Caco-2 (cell line): ENCODE data around the gene ARHGDIA. TPM values are rescaled to one million over a fixed set of nuclear protein-coding genes. Genes with fewer than 3 reads are reported as not detected.

Experiments used
- BruUV-seq: library from RNA; stranded (reverse); fragments of 400-500 nt; replicated peaks from 2 replicates; lab custom pipeline; 2021; lab: Mats Ljungman, UMichigan
- CTCF ChIA-PET: fragments of 300-600 bp; sonication (Branson Sonifier 250); formaldehyde crosslinking; loops from one replicate; lab custom pipeline; 2022; ENCODE audit warnings: antibody characterized with exemption; lab: Charles Lee
- POLR2A ChIA-PET: fragments of 300-600 bp; sonication (Branson Sonifier 250); formaldehyde crosslinking; loops from one replicate; lab custom pipeline; 2022; ENCODE audit warnings: antibody characterized with exemption; lab: Charles Lee
- DNase-seq, 2 experiments: peaks; one replicate each; pipeline versions ENCODE4 v3.0.0 to v3.0.0-alpha.2; 2020 to 2022
- H3K27me3 ChIP-seq: replicated peaks from 2 replicates; pipeline ENCODE4 v1.6.0; 2011; ENCODE audit warnings: low read length; ENCODE audit not compliant: control insufficient read depth, insufficient read depth
- H3K36me3 ChIP-seq: 2 replicates; pipeline ENCODE4 v1.5.1; 2011; ENCODE audit warnings: low read length; ENCODE audit not compliant: control insufficient read depth, insufficient read depth
- H3K4me1 ChIP-seq: fragments of 250-450 bp; sonication (Bioruptor Pico); 2 replicates; pipeline ENCODE4 v1.5.1; 2020; ENCODE audit warnings: mild to moderate bottlenecking
- H3K4me3 ChIP-seq: 2 replicates; pipeline ENCODE4 v1.5.1; 2011; ENCODE audit warnings: low read depth, mild to moderate bottlenecking, control low read depth, low read length
- H3K9me3 ChIP-seq: fragments of 250-450 bp; sonication (Bioruptor Pico); 2 replicates; pipeline ENCODE4 v1.5.1; 2020; ENCODE audit warnings: mild to moderate bottlenecking, moderate library complexity
- H3K27ac Mint-ChIP-seq: one replicate; pipeline ENCODE4 v1.8.0; 2022; ENCODE audit warnings: mixed read lengths; ENCODE audit not compliant: unreplicated experiment
- H3K27me3 Mint-ChIP-seq: one replicate; pipeline ENCODE4 v1.8.0; 2022; ENCODE audit warnings: mixed read lengths; ENCODE audit not compliant: insufficient read depth, unreplicated experiment
- H3K36me3 Mint-ChIP-seq: one replicate; pipeline ENCODE4 v1.8.0; 2022; ENCODE audit warnings: mild to moderate bottlenecking, mixed read lengths; ENCODE audit not compliant: insufficient read depth, unreplicated experiment
- H3K4me1 Mint-ChIP-seq: one replicate; pipeline ENCODE4 v1.8.0; 2022; ENCODE audit warnings: low read depth, mixed read lengths; ENCODE audit not compliant: unreplicated experiment
- H3K4me3 Mint-ChIP-seq: one replicate; pipeline ENCODE4 v1.8.0; 2022; ENCODE audit warnings: mild to moderate bottlenecking, moderate library complexity, mixed read lengths; ENCODE audit not compliant: unreplicated experiment
- H3K9me3 Mint-ChIP-seq: one replicate; pipeline ENCODE4 v1.8.0; 2022; ENCODE audit warnings: mixed read lengths; ENCODE audit not compliant: unreplicated experiment
- CTCF ChIP-seq, 2 experiments: fragments of 200-600 bp in 1 of 2; IDR thresholded peaks; 1 replicate in 1 of 2; 2 replicates in 1 of 2; pipeline versions ENCODE4 v1.5.1 to v1.8.0; 2011 to 2022; ENCODE audit warnings: antibody characterized with exemption in 1 of 2, control low read depth in 1 of 2, inconsistent platforms in 1 of 2, low read depth in 1 of 2, low read length in 1 of 2, mild to moderate bottlenecking in 1 of 2, moderate library complexity in 1 of 2; ENCODE audit not compliant: insufficient read depth in 1 of 2, severe bottlenecking in 1 of 2, unreplicated experiment in 1 of 2
- intact Hi-C: fragments of 100-400 bp; cut with micrococcal nuclease; formaldehyde crosslinking; loops from one replicate; pipeline ENCODE4 v1.10.0; 2022; ENCODE audit not compliant: unreplicated experiment
- total RNA-seq: library from RNA; stranded (reverse); gene quantifications from 2 replicates; pipeline ENCODE4 v1.2.3, GENCODE V29; 2022

The ARHGDIA gene
- total RNA-seq, 1 experiment from 2014 or later: 253 TPM

GRCh38 chr17:81910840-81911276 lies 39.7 kb upstream of the ARHGDIA start:
- H3K36me3 Mint-ChIP-seq: peaks cover 91% of the 10 kb centered on the region
- intact Hi-C loops: loop anchor here (1.0 to 2.0 kb wide), 2 partner anchors 16 to 20 kb away; partner anchors contain the start of genes ALYREF, ANAPC11 and MAFG
- Histone ChIP-seq H3K4me3 (peak overlapping the region; percentile 99), H3K27me3 (no peaks in the 10 kb centered on the region), H3K36me3 (peaks cover 24% of the 10 kb centered on the region), H3K9me3 (no peaks in the 10 kb centered on the region), H3K4me1 (peaks cover 15% of the 10 kb centered on the region)
- no peaks in the 10 kb centered on the region for H3K9me3 Mint-ChIP-seq
- no peak for TF ChIP-seq CTCF (IDR thresholded peaks at IDR 0.05; ENCODE audit: insufficient read depth in 1 of 2, low read depth in 1 of 2, low read length in 1 of 2, severe bottlenecking in 1 of 2, unreplicated experiment in 1 of 2)
- ChIA-PET POLR2A (interaction anchor here (0.6 to 1.0 kb wide), 5 partner anchors 14 to 127 kb away, joined by 3 to 7 read pairs (median 3); partner anchors contain the start of genes ANAPC11 and DCXR), CTCF (no interaction called here)
- no peaks in the 10 kb centered on the region for H3K27me3 Mint-ChIP-seq
- peaks cover 13% of the 10 kb centered on the region for H3K4me1 Mint-ChIP-seq
- H3K4me3 Mint-ChIP-seq: peak overlapping the region; percentile 89
- no peak for DNase-seq
- H3K27ac Mint-ChIP-seq: peak overlapping the region; percentile 94
- TSS peak; percentile 91 for BruUV-seq

GRCh38 chr17:81909966-81910839 lies 39.1 kb upstream of the ARHGDIA start:
- H3K27ac Mint-ChIP-seq: peak overlapping the region; percentile 94
- Histone ChIP-seq H3K9me3 (no peaks in the 10 kb centered on the region), H3K27me3 (no peaks in the 10 kb centered on the region), H3K4me3 (peak overlapping the region; percentile 99), H3K36me3 (peaks cover 22% of the 10 kb centered on the region), H3K4me1 (peaks cover 15% of the 10 kb centered on the region)
- peak overlapping the region; percentile 89 for H3K4me3 Mint-ChIP-seq
- CTCF ChIA-PET: interaction anchor here (1.1 kb wide), 1 partner anchor 18 kb away, joined by 3 read pairs; no protein-coding TSS in a partner anchor
- no peak for TF ChIP-seq CTCF (IDR thresholded peaks at IDR 0.05; ENCODE audit: insufficient read depth in 1 of 2, low read depth in 1 of 2, low read length in 1 of 2, severe bottlenecking in 1 of 2, unreplicated experiment in 1 of 2)
- intact Hi-C loops: loop anchor here (1.0 to 2.0 kb wide), 2 partner anchors 17 to 19 kb away; partner anchors contain the start of genes ALYREF, ANAPC11 and MAFG
- peak; percentile 87 to 93 for DNase-seq
- H3K27me3 Mint-ChIP-seq: no peaks in the 10 kb centered on the region
- TSS peak; percentile 41 for BruUV-seq
- H3K4me1 Mint-ChIP-seq: peaks cover 13% of the 10 kb centered on the region
- POLR2A ChIA-PET: interaction anchor here (0.6 kb wide), 1 partner anchor 55 kb away, joined by 3 read pairs; no protein-coding TSS in a partner anchor
- H3K9me3 Mint-ChIP-seq: no peaks in the 10 kb centered on the region
- H3K36me3 Mint-ChIP-seq: peaks cover 91% of the 10 kb centered on the region

DNA sequence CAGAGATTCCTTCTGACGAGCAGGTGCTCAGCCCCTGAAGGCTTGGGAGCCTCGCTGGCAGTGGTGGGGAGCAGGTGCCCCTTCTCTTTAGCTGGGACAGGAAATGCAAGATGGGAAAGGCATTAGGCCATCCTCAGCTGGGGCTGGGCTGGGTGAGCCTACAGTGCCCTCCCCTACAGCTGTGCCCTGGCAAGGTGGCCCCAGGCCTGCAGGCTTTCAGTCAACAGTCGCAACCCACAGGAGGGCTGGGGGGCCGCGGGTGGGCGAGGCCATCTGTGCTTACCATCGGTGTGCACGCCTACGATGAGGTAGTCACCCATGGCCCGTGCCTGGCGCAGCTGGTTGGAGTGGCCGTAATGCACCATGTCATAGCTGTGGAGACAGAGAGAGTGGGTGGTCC lies 38.1 kb upstream of the ARHGDIA start:
- Mint-ChIP-seq H3K9me3 (no peaks in the 10 kb centered on the region), H3K4me3 (peak overlapping the region; percentile 89), H3K27ac (peak overlapping the region; percentile 94), H3K4me1 (peaks cover 13% of the 10 kb centered on the region), H3K36me3 (peaks cover 91% of the 10 kb centered on the region), H3K27me3 (no peaks in the 10 kb centered on the region)
- TF ChIP-seq CTCF (IDR thresholded peaks at IDR 0.05; ENCODE audit: insufficient read depth in 1 of 2, low read depth in 1 of 2, low read length in 1 of 2, severe bottlenecking in 1 of 2, unreplicated experiment in 1 of 2): no peak
- BruUV-seq: no TSS peak
- H3K4me3 ChIP-seq: no peak overlapping the region
- ChIA-PET POLR2A (no interaction called here), CTCF (interaction anchor here (0.6 kb wide), 1 partner anchor 15 kb away, joined by 4 read pairs; no protein-coding TSS in a partner anchor)
- H3K27me3 ChIP-seq: no peaks in the 10 kb centered on the region
- intact Hi-C loops: no loop called here
- H3K4me1 ChIP-seq: peaks cover 15% of the 10 kb centered on the region
- no peak for DNase-seq
- H3K9me3 ChIP-seq: no peaks in the 10 kb centered on the region
- peaks cover 16% of the 10 kb centered on the region for H3K36me3 ChIP-seq
